GM15510 (cell line): ENCODE results near the gene FAAH2.

ENCODE experiments used
- POLR2A ChIP-seq: IDR thresholded peaks from 3 replicates; pipeline ENCODE4 v1.6.1; 2011; ENCODE audit warnings: borderline replicate concordance; ENCODE audit not compliant: insufficient read length; ENCODE audit errors: extremely low read depth

FAAH2 gene

GRCh38 chrX:57366430-57366829, 79.9 kb downstream of the FAAH2 start:
- no peak for TF ChIP-seq POLR2A

GRCh38 chrX:57367649-57368048, 81.1 kb downstream of the FAAH2 start:
- no peak for TF ChIP-seq POLR2A

- no peak for TF ChIP-seq POLR2A
These were observed 81.7 kb downstream of the FAAH2 start for GRCh38 chrX:57368158-57368557.

GRCh38 chrX:57379296-57379695, 92.8 kb downstream of the FAAH2 start:
- no peak for TF ChIP-seq POLR2A

GRCh38 chrX:57380026-57380796, 93.7 kb downstream of the FAAH2 start:
- TF ChIP-seq POLR2A = no peak

- no peak for TF ChIP-seq POLR2A
These were observed 119.6 kb downstream of the FAAH2 start for GRCh38 chrX:57406149-57406548.

GRCh38 chrX:57417827-57418226, 131.3 kb downstream of the FAAH2 start:
- no peak for TF ChIP-seq POLR2A

GRCh38 chrX:57422289-57422688, 135.8 kb downstream of the FAAH2 start:
- no peak for TF ChIP-seq POLR2A

GRCh38 chrX:57422790-57423189, 136.3 kb downstream of the FAAH2 start:
- no peak for TF ChIP-seq POLR2A

GRCh38 chrX:57445076-57445475, 158.6 kb downstream of the FAAH2 start:
- TF ChIP-seq POLR2A = no peak

- no peak for TF ChIP-seq POLR2A
These were observed 159.3 kb downstream of the FAAH2 start for GRCh38 chrX:57445832-57446231.

GRCh38 chrX:57447856-57448255, 161.3 kb downstream of the FAAH2 start:
- no peak for TF ChIP-seq POLR2A

GRCh38 chrX:57451426-57452020, 165.0 kb downstream of the FAAH2 start:
- no peak for TF ChIP-seq POLR2A

GRCh38 chrX:57453901-57454300, 167.4 kb downstream of the FAAH2 start:
- no peak for TF ChIP-seq POLR2A

- no peak for TF ChIP-seq POLR2A
These were observed 195.0 kb downstream of the FAAH2 start for GRCh38 chrX:57481514-57481913.

GRCh38 chrX:57516491-57516890, 230.0 kb downstream of the FAAH2 start:
- no peak for TF ChIP-seq POLR2A
